PFSK-1 (cell line): ENCODE results near the gene ADAMTSL1.

Source experiments
- FOXP2 ChIP-seq: optimal IDR thresholded peaks from 2 replicates; pipeline ENCODE3; 2011; ENCODE audit warnings: borderline replicate concordance, control low read depth, inconsistent platforms; ENCODE audit not compliant: insufficient read depth; ENCODE audit errors: extremely low read length, extremely low read depth
- POLR2AphosphoS5 ChIP-seq: IDR thresholded peaks from 2 replicates; pipeline ENCODE4 v1.6.1; 2012; ENCODE audit warnings: low read depth, mild to moderate bottlenecking, control low read depth, low read length, moderate library complexity
- SIN3A ChIP-seq: IDR thresholded peaks from 2 replicates; pipeline ENCODE4 v1.6.1; 2012; ENCODE audit warnings: mild to moderate bottlenecking, low read length, moderate library complexity, borderline replicate concordance; ENCODE audit not compliant: insufficient read depth
- TAF1 ChIP-seq: IDR thresholded peaks from 2 replicates; pipeline ENCODE4 v1.6.1; 2012; ENCODE audit warnings: low read length, control low read depth, borderline replicate concordance; ENCODE audit not compliant: insufficient read depth
- TF ChIP-seq, protein P1 (sequence below), 2 experiments: IDR thresholded peaks; 2 replicates each; pipeline versions ENCODE4 v1.6.1 to v1.8.0; 2011 to 2012; ENCODE audit warnings: low read depth in 2 of 2, low read length in 2 of 2, control low read depth in 1 of 2, inconsistent platforms in 1 of 2, mild to moderate bottlenecking in 1 of 2, moderate library complexity in 1 of 2; ENCODE audit not compliant: insufficient read depth in 1 of 2

ADAMTSL1 gene

DNA sequence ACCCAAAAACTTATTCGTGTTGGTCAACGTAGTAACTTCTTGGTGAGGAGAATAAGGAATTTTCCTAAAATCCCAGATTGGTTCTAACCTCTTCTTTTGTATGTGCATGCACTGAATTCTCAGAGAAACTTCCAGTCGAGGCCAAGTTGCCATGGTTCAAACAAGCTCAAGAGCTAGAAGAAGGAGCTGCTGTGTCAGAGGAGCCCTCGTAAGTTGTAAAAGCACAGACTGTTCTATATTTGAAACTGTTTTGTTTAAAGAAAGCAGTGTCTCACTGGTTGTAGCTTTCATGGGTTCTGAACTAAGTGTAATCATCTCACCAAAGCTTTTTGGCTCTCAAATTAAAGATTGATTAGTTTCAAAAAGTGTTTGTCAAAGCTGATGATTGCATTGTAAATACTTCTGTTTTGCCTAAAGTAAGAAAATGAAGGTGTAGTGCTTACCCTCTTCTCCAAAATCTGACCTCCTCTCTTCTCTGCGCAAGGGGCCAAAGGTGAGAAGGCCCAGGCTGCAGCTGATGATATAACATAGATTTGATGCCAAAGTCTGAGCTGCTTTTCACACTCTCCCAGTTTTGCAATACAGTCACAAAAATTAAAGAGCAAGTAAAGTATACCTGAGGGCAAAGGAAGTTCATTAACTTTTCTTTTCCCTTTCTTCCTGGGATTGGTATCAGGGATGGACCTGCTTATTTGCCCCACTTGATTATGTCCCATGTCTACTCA, 210.8 kb downstream of the ADAMTSL1 start:
- TF ChIP-seq SIN3A: no peak

DNA sequence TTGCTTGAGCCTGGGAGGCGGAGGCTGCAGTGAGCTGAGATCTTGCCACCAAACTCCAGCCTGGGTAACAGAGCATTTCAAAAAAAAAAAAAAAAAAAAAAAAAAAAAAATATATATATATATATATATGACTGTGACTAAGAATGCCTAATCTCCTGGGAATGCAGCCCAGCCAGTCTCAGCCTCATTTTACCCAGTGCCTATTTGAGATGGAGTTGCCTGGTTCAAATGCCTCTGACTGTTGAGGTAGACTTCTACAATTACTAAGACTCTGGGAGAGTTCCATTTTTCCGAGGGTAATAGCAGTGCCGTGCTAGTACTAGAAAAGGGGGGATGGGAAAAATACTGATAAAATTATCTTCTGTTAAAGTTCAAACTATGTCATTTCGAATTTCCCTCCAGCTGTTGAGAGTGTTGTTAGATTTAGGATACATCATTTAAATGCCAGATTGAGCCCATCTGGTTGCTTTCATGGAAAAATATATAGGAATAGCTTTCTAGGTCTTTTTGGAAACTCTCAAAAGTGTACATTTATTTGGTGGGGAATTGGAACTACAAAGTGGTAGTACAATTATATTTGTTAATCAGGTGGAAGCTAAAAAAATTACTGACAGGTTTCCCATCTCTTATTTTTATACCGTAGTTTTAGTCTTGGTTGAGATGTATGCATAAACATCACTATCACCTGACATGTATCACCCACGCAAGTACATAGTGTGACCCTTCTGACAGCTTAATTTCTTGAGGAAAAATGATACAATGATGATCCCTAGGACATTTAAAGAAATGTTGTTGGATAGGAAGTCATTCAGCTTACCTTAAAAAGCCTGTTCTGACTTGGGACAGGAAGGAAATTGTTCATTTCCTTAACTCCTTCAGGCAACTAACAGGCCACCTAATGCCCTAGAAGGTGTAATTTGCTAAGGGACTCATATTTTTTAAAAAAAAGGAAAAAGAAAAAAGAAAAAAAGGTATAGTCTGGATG, 214.9 kb downstream of the ADAMTSL1 start:
- TF ChIP-seq FOXP2 (no peak), TAF1 (no peak)

- no peak for TF ChIP-seq POLR2AphosphoS5
- no peak for TF ChIP-seq SIN3A
- TF ChIP-seq FOXP2: no peak
- no peak for TF ChIP-seq TAF1
- TF ChIP-seq, protein P1, sequence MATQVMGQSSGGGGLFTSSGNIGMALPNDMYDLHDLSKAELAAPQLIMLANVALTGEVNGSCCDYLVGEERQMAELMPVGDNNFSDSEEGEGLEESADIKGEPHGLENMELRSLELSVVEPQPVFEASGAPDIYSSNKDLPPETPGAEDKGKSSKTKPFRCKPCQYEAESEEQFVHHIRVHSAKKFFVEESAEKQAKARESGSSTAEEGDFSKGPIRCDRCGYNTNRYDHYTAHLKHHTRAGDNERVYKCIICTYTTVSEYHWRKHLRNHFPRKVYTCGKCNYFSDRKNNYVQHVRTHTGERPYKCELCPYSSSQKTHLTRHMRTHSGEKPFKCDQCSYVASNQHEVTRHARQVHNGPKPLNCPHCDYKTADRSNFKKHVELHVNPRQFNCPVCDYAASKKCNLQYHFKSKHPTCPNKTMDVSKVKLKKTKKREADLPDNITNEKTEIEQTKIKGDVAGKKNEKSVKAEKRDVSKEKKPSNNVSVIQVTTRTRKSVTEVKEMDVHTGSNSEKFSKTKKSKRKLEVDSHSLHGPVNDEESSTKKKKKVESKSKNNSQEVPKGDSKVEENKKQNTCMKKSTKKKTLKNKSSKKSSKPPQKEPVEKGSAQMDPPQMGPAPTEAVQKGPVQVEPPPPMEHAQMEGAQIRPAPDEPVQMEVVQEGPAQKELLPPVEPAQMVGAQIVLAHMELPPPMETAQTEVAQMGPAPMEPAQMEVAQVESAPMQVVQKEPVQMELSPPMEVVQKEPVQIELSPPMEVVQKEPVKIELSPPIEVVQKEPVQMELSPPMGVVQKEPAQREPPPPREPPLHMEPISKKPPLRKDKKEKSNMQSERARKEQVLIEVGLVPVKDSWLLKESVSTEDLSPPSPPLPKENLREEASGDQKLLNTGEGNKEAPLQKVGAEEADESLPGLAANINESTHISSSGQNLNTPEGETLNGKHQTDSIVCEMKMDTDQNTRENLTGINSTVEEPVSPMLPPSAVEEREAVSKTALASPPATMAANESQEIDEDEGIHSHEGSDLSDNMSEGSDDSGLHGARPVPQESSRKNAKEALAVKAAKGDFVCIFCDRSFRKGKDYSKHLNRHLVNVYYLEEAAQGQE (IDR thresholded peaks at IDR 0.05; ENCODE audit: insufficient read depth in 1 of 2, low read depth in 2 of 2, low read length in 2 of 2): no peak
Observed at GRCh38 chr9:18689921-18690320, 216.0 kb downstream of the ADAMTSL1 start.

GRCh38 chr9:18692268-18692667, 218.3 kb downstream of the ADAMTSL1 start:
- no peak for TF ChIP-seq SIN3A
- TF ChIP-seq FOXP2: no peak
- TF ChIP-seq, protein P1 (IDR thresholded peaks at IDR 0.05; ENCODE audit: insufficient read depth in 1 of 2, low read depth in 2 of 2, low read length in 2 of 2): no peak
- no peak for TF ChIP-seq POLR2AphosphoS5

DNA sequence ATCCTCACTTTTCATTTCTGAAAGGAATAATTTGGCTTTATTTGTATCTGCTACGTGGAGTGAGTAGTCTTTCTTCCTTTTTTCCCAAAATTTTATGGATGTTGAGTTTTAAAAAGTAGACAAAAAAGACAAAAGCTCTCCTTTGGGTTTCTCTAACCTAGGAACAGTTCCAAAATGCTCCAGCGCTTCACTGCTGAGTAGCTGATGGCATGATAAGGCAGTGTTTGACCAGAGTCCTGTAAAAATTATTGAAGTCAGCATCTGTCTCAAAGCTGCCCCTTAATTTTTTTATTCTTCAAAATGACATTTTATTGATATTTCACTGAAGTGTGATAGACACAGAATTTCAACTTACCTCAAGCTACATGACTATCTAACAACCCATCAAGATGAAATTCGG, 219.0 kb downstream of the ADAMTSL1 start:
- TF ChIP-seq, protein P1 (IDR thresholded peaks at IDR 0.05; ENCODE audit: insufficient read depth in 1 of 2, low read depth in 2 of 2, low read length in 2 of 2): no peak
- TF ChIP-seq SIN3A (no peak), TAF1 (no peak), FOXP2 (no peak)
